B cell (primary cell): Measurements from ENCODE around the gene WWTR1. TPM values are rescaled to one million over a fixed set of nuclear protein-coding genes. Genes with fewer than 3 reads are reported as not detected.

ENCODE experiments used
- ATAC-seq: fragments of 200-7000 bp; cut with Tn5 transposase; one replicate; pipeline ENCODE4 v1.10.0; 2021; ENCODE audit warnings: low read depth, mild to moderate bottlenecking, moderate number of reproducible peaks, moderate library complexity
- CTCF ChIA-PET: fragments of 350-600 bp; sonication (Branson Sonifier 250); formaldehyde crosslinking; loops from one replicate; lab custom pipeline; 2021; ENCODE audit warnings: antibody characterized with exemption, inconsistent platforms; lab: Charles Lee
- POLR2A ChIA-PET: fragments of 350-600 bp; sonication (Branson Sonifier 250); formaldehyde crosslinking; loops from one replicate; lab custom pipeline; 2021; ENCODE audit warnings: antibody characterized with exemption; lab: Charles Lee
- DNase-seq: peaks from one replicate; pipeline ENCODE4 v3.0.0; 2013
- H2AFZ ChIP-seq: 2 replicates; pipeline ENCODE4 v1.6.1; 2012; ENCODE audit warnings: mild to moderate bottlenecking, low read depth, low read length; ENCODE audit not compliant: insufficient read depth, poor library complexity, severe bottlenecking
- H3K27ac ChIP-seq, 2 donors: 1 replicate in 1 of 2; 2 replicates in 1 of 2; pipeline ENCODE4 v1.5.1; 2012 to 2013; ENCODE audit warnings: low read length in 2 of 2, mild to moderate bottlenecking in 2 of 2, moderate library complexity in 1 of 2
- H3K27me3 ChIP-seq, 4 experiments: fragments of 200-600 bp in 1 of 4; sonication (generic) in 1 of 4; replicated peaks in 1 of 4; 1 replicate in 2 of 4; 2 replicates in 2 of 4; pipeline versions ENCODE4 v1.6.1 to v1.7.0; 2013 to 2016; ENCODE audit warnings: low read length in 3 of 4, mild to moderate bottlenecking in 2 of 4, mixed read lengths in 1 of 4, moderate library complexity in 1 of 4; ENCODE audit not compliant: insufficient read depth in 4 of 4, control insufficient read depth in 3 of 4; ENCODE audit errors: control extremely low read depth in 1 of 4
- H3K36me3 ChIP-seq, 2 experiments: replicated peaks in 1 of 2; 1 replicate in 1 of 2; 2 replicates in 1 of 2; pipeline versions ENCODE4 v1.6.1 to v1.7.1; 2013; ENCODE audit warnings: low read length in 1 of 2; ENCODE audit not compliant: insufficient read depth in 2 of 2, control insufficient read depth in 1 of 2; ENCODE audit errors: control extremely low read depth in 1 of 2, extremely low read depth in 1 of 2
- H3K4me1 ChIP-seq, 2 donors: fragments of 200-600 bp in 1 of 2; sonication (generic) in 1 of 2; 1 replicate in 1 of 2; 2 replicates in 1 of 2; pipeline versions ENCODE4 v1.5.1 to v1.6.1; 2013 to 2017; ENCODE audit warnings: low read length in 2 of 2; ENCODE audit not compliant: control insufficient read depth in 2 of 2, insufficient read depth in 2 of 2
- H3K4me2 ChIP-seq: replicated peaks from 2 replicates; pipeline ENCODE3; 2012; ENCODE audit warnings: mild to moderate bottlenecking, low read depth, low read length; ENCODE audit not compliant: poor library complexity, severe bottlenecking
- H3K4me3 ChIP-seq, 5 experiments: fragments of 200-600 bp in 1 of 5; sonication (generic) in 1 of 5; 1 replicate in 3 of 5; 2 replicates in 2 of 5; pipeline versions ENCODE4 v1.5.1 to v1.7.0; 2011 to 2016; ENCODE audit warnings: low read length in 4 of 5, mild to moderate bottlenecking in 4 of 5, low read depth in 2 of 5, control low read depth in 1 of 5, moderate library complexity in 1 of 5; ENCODE audit not compliant: insufficient read depth in 1 of 5; ENCODE audit errors: control extremely low read depth in 1 of 5, extremely low read depth in 1 of 5
- H3K79me2 ChIP-seq: fragments of 200-600 bp; sonication (generic); one replicate; pipeline ENCODE4 v1.6.0; 2016; ENCODE audit warnings: low read length; ENCODE audit not compliant: control insufficient read depth, insufficient read depth
- H3K9ac ChIP-seq: fragments of 200-600 bp; sonication (generic); 2 replicates; pipeline ENCODE4 v1.6.1; 2017; ENCODE audit warnings: mild to moderate bottlenecking, low read length, moderate library complexity
- H3K9me3 ChIP-seq, 3 donors: one replicate each; pipeline versions ENCODE4 v1.6.1 to v1.7.1; 2013; ENCODE audit warnings: low read length in 2 of 3; ENCODE audit not compliant: control insufficient read depth in 2 of 3, insufficient read depth in 1 of 3; ENCODE audit errors: control extremely low read depth in 1 of 3
- H4K20me1 ChIP-seq: 2 replicates; pipeline ENCODE4 v1.6.0; 2012; ENCODE audit warnings: mild to moderate bottlenecking, low read length; ENCODE audit not compliant: insufficient read depth, control insufficient read depth, poor library complexity, severe bottlenecking
- H3K27ac Mint-ChIP-seq: one replicate; pipeline ENCODE4 v1.8.0; 2021; ENCODE audit warnings: mixed read lengths
- H3K27me3 Mint-ChIP-seq: one replicate; pipeline ENCODE4 v1.8.0; 2021; ENCODE audit warnings: mixed read lengths
- H3K4me1 Mint-ChIP-seq: one replicate; pipeline ENCODE4 v1.8.0; 2021; ENCODE audit warnings: mixed read lengths
- H3K4me3 Mint-ChIP-seq: one replicate; pipeline ENCODE4 v1.8.0; 2021; ENCODE audit warnings: mixed read lengths
- H3K9me3 Mint-ChIP-seq: one replicate; pipeline ENCODE4 v1.8.0; 2022; ENCODE audit warnings: mixed read lengths; ENCODE audit not compliant: insufficient read depth
- EZH2 ChIP-seq: IDR thresholded peaks from 2 replicates; pipeline ENCODE4 v1.6.1; 2012; ENCODE audit warnings: borderline replicate concordance, low read depth, mild to moderate bottlenecking, moderate library complexity, low read length; ENCODE audit not compliant: insufficient read depth, poor library complexity, severe bottlenecking
- WGBS: methylation state at CpG from one replicate; pipeline ENCODE4 v1.1.5; 2013; ENCODE audit warnings: missing lambda C conversion rate; ENCODE audit not compliant: insufficient coverage; 5-methylcytosine and 5-hydroxymethylcytosine counted together
- intact Hi-C: fragments of 100-400 bp; cut with micrococcal nuclease; formaldehyde crosslinking; loops from one replicate; pipeline ENCODE4 v1.10.0; 2022
- polyA plus RNA-seq: library from polyadenylated mRNA; depleted of rRNA; stranded (reverse); fragments of >200 nt; gene quantifications from 2 replicates; pipeline ENCODE4 v1.2.3, GENCODE V29; 2012
- total RNA-seq, 2 donors: library from RNA; stranded (reverse); fragments of 120-200 nt in 1 of 2; gene quantifications; 1 replicate in 1 of 2; 2 replicates in 1 of 2; pipeline versions ENCODE4 v1.2.3 to v1.2.4, GENCODE V29; 2013 to 2022
- TF ChIP-seq, protein P1 (sequence below): fragments of 200-600 bp; IDR thresholded peaks from one replicate; pipeline ENCODE4 v1.8.0; 2022; ENCODE audit warnings: antibody characterized with exemption, mild to moderate bottlenecking

Gene WWTR1
- total and polyA plus RNA-seq, 2 donors (not counting 1 experiment from before 2014, with no cell fraction given) = 0.79 to 2.3 TPM

DNA sequence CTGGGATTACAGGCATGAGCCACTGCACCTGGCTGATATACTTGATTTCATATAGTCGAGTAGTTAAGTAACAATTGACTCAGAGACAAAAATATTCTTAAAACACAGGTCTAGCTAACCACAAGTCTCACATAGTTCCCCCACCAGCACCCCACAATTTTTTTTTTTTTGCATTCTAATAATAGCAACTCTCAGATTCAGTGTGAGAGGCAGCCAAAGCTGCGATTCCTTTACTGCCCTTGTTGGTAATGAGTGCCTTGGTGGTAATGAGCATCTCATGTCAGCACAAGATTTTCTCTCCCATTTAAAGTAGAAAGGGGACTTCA is 72.5 kb downstream of the WWTR1 start:
- Histone ChIP-seq H3K79me2 (no peaks in the 10 kb centered on the region), H3K27me3 (peaks cover 0 to 2% (median 0%) of the 10 kb centered on the region in 4 experiments), H3K4me1 (no peaks in the 10 kb centered on the region), H3K4me3 (no peak overlapping the region), H4K20me1 (no peaks in the 10 kb centered on the region), H3K9me3 (no peaks in the 10 kb centered on the region), H3K36me3 (no peaks in the 10 kb centered on the region), H3K9ac (no peak overlapping the region), H3K4me2 (no peak overlapping the region), H3K27ac (no peak overlapping the region), H2AFZ (no peak overlapping the region)
- DNase-seq (no peak), ATAC-seq (no peak)
- peaks cover 3% of the 10 kb centered on the region for H3K4me1 Mint-ChIP-seq
- H3K27ac Mint-ChIP-seq = no peak overlapping the region
- no peaks in the 10 kb centered on the region for H3K9me3 Mint-ChIP-seq
- ChIA-PET CTCF (no interaction called here), POLR2A (no interaction called here)
- H3K4me3 Mint-ChIP-seq = no peak overlapping the region
- WGBS = no CpG with 5 or more reads among the region's 2 CpGs
- TF ChIP-seq, protein P1, sequence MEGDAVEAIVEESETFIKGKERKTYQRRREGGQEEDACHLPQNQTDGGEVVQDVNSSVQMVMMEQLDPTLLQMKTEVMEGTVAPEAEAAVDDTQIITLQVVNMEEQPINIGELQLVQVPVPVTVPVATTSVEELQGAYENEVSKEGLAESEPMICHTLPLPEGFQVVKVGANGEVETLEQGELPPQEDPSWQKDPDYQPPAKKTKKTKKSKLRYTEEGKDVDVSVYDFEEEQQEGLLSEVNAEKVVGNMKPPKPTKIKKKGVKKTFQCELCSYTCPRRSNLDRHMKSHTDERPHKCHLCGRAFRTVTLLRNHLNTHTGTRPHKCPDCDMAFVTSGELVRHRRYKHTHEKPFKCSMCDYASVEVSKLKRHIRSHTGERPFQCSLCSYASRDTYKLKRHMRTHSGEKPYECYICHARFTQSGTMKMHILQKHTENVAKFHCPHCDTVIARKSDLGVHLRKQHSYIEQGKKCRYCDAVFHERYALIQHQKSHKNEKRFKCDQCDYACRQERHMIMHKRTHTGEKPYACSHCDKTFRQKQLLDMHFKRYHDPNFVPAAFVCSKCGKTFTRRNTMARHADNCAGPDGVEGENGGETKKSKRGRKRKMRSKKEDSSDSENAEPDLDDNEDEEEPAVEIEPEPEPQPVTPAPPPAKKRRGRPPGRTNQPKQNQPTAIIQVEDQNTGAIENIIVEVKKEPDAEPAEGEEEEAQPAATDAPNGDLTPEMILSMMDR = no peak
- no peak for TF ChIP-seq EZH2
- intact Hi-C loops = no loop called here
- H3K27me3 Mint-ChIP-seq = peaks cover 10% of the 10 kb centered on the region

- intact Hi-C loops = no loop called here
- H3K9ac ChIP-seq = no peak overlapping the region
- no peaks in the 10 kb centered on the region for H3K79me2 ChIP-seq
- ChIA-PET POLR2A (no interaction called here), CTCF (interaction anchor here (1.0 kb wide), 1 partner anchor 17 kb away, joined by 3 read pairs; no protein-coding TSS in a partner anchor)
- no peaks in the 10 kb centered on the region for H3K9me3 ChIP-seq
- peaks cover 0 to 2% (median 0%) of the 10 kb centered on the region in 4 experiments for H3K27me3 ChIP-seq
- Mint-ChIP-seq H3K9me3 (no peaks in the 10 kb centered on the region), H3K4me1 (peaks cover 3% of the 10 kb centered on the region), H3K27ac (no peak overlapping the region), H3K27me3 (peaks cover 10% of the 10 kb centered on the region), H3K4me3 (no peak overlapping the region)
- H3K4me3 ChIP-seq = no peak overlapping the region
- H3K4me1 ChIP-seq = no peaks in the 10 kb centered on the region
- H3K36me3 ChIP-seq = no peaks in the 10 kb centered on the region
- WGBS = 83% methylated on average over 4 of the region's 5 CpGs
- DNase-seq (no peak), ATAC-seq (no peak)
- TF ChIP-seq, protein P1 = no peak
- TF ChIP-seq EZH2 = no peak
- no peaks in the 10 kb centered on the region for H4K20me1 ChIP-seq
- H3K27ac ChIP-seq = no peak overlapping the region
- H3K4me2 ChIP-seq = no peak overlapping the region
- H2AFZ ChIP-seq = no peak overlapping the region
Observed at GRCh38 chr3:149583921-149584635, 73.7 kb downstream of the WWTR1 start.
